HG02870 (cell line): Measurements from ENCODE around the gene GPR63.

ENCODE experiments used
- ATAC-seq: cut with Tn5 transposase; IDR thresholded peaks from one replicate; pipeline ENCODE4 v1.9.1; 2021; ENCODE audit warnings: mild to moderate bottlenecking, moderate library complexity; ENCODE audit not compliant: unreplicated experiment

GPR63 gene

DNA sequence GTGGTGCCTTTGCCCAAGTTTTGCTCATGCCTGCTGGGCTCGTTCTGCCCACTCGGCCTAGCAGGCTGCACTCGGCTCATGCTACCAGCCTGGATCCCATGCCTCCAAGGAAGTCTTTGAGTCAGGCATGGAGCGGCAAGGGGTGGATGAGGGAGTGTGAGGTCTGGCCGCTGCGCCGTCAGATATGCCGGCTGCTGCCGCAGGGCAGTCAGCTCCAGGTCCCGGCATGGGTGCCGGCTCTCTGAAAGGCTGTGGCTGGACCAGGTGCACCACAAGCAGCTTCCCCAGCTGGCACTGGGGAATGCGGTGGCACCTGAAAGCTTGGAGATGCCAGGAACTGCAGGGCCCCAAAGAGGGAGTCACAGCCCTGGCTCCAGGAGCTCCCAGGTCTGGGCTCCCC lies 75.5 kb downstream of the GPR63 start:
- no peak for ATAC-seq

DNA sequence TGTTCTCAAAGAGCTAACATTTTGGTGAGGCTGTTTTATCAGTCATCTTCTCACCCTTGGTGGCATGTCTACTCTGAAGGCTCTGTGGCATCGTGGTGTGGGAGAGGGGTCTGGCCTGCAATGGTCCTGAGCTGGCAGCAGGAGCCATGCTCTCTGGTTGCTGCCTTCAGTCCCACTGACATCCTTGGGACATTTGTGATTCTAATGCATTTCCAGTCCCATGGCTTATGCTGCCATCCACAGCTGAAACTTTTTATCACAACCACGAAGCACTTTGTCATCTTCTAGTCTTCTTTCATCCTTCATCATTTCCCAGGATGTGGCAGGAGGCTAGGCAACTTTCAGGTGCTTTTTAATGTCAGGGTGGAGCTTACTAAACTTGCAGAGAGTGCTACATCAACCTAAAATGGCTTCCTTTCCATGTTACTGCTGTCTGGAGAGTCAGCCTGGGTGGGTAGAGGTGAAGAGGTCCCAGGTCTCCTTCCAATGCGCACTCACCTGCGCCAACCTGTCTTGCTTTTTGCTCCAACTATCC lies 77.1 kb downstream of the GPR63 start:
- ATAC-seq, result no peak

DNA sequence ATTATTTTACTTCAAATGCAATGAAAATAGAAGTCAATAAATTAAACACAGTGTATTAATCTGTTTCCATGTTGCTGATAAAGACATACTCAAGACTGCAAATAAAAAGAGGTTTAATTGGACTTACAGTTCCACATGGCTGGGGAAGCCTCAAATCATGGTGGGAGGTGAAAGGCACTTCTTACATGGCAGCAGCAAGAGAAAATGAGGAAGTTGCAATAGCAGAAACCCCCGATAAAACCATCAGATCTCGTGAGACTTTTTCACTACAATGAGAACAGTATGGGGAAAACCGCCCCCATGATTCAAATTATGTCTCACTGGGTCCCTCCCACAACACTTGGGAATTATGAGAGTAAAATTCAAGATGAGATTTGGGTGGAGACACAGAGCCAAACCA lies 82.2 kb downstream of the GPR63 start:
- no peak for ATAC-seq

DNA sequence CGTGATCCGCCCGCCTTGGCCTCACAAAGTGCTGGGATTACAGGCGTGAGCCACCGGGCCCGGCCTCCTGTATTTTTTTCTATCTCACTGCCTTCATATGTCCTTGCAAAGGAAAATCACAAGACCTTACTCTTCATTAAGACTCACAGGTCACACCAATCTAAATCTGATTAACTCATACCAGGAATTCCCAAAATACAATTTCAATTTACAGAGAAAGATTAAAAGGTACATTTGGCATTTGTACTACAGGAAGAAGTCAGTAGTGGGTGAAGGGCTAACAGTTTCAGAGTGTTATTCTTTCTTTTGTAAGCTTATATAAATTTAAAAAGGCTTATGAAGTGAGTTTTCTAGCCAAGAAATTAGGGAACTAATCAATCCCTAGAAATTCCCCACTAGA lies 87.4 kb downstream of the GPR63 start:
- ATAC-seq, result no peak
